GM12864 (cell line): ENCODE results near the gene CRTC1.

Experiments
- DNase-seq: peaks from one replicate; pipeline ENCODE4 v3.0.0-alpha.2; 2011; ENCODE audit warnings: low read depth
- H3K4me3 ChIP-seq: 2 replicates; pipeline ENCODE4 v1.5.1; 2011; ENCODE audit warnings: mild to moderate bottlenecking, low read depth, low read length, control low read depth
- TF ChIP-seq, protein P1 (sequence below): IDR thresholded peaks from 2 replicates; pipeline ENCODE4 v1.5.1; 2011; ENCODE audit warnings: low read depth, mild to moderate bottlenecking, moderate library complexity, low read length, control low read depth, inconsistent platforms; ENCODE audit errors: missing control alignments

Gene CRTC1

GRCh38 chr19:18799389-18799970 lies 116.0 kb downstream of the CRTC1 start:
- DNase-seq: no peak
- TF ChIP-seq, protein P1, sequence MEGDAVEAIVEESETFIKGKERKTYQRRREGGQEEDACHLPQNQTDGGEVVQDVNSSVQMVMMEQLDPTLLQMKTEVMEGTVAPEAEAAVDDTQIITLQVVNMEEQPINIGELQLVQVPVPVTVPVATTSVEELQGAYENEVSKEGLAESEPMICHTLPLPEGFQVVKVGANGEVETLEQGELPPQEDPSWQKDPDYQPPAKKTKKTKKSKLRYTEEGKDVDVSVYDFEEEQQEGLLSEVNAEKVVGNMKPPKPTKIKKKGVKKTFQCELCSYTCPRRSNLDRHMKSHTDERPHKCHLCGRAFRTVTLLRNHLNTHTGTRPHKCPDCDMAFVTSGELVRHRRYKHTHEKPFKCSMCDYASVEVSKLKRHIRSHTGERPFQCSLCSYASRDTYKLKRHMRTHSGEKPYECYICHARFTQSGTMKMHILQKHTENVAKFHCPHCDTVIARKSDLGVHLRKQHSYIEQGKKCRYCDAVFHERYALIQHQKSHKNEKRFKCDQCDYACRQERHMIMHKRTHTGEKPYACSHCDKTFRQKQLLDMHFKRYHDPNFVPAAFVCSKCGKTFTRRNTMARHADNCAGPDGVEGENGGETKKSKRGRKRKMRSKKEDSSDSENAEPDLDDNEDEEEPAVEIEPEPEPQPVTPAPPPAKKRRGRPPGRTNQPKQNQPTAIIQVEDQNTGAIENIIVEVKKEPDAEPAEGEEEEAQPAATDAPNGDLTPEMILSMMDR: no peak
- H3K4me3 ChIP-seq: no peak overlapping the region

- H3K4me3 ChIP-seq: no peak overlapping the region
- DNase-seq: no peak
- TF ChIP-seq, protein P1: no peak
Observed at GRCh38 chr19:18800079-18800478, 116.6 kb downstream of the CRTC1 start.

DNA sequence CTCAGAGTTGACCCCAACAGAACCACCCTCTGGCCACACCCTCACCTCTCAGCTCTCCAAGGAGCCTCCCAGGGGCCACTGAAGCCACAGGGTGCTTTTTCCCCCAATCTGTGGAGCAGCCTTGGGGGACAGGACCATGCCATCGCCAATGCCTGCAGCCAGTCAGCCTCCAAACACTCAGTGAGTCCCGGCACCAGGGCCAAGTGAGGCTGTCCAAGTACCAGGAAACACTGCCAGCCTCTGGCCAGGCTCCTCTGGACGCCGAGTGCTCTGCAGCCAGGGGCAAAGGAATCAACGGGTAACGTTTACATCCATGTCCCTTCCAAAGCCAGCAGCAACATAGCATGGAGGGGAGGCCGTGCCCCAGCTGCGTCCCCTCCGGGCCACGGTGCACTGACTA lies 117.2 kb downstream of the CRTC1 start:
- DNase-seq: no peak
- no peak overlapping the region for H3K4me3 ChIP-seq
- TF ChIP-seq, protein P1: no peak

- TF ChIP-seq, protein P1: no peak
- no peak for DNase-seq
- H3K4me3 ChIP-seq: no peak overlapping the region
Observed at GRCh38 chr19:18802354-18802753, 118.9 kb downstream of the CRTC1 start.

DNA sequence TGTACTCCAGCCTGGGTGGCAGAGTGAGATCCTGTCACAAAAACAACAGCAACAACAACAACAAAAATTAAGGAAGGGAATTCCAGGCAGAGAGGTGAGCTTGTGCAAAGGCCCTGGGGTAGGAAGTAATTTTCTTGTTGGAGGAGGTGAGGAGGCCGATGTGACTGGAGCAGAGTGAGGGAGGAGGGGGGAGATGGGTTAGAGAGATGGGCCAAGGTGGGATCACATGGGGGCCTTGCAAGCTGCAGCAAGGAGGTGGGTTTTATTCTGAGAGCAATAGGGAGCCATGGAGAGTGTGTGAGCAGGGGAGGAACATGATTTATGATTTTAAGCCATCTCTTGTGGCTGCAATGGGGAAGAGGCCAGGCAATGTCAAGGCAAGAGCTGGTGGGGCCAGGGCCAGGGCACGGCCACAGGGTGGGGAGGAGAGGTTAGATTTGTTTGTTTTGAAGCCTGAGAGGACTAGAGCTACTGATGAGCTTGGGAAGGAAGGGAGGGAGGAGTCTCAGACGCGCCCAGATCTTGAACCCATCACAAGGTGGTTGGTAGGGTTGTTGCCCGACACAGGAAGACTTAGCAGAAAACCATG lies 120.2 kb downstream of the CRTC1 start:
- TF ChIP-seq, protein P1: no peak
- H3K4me3 ChIP-seq: no peak overlapping the region
- no peak for DNase-seq

DNA sequence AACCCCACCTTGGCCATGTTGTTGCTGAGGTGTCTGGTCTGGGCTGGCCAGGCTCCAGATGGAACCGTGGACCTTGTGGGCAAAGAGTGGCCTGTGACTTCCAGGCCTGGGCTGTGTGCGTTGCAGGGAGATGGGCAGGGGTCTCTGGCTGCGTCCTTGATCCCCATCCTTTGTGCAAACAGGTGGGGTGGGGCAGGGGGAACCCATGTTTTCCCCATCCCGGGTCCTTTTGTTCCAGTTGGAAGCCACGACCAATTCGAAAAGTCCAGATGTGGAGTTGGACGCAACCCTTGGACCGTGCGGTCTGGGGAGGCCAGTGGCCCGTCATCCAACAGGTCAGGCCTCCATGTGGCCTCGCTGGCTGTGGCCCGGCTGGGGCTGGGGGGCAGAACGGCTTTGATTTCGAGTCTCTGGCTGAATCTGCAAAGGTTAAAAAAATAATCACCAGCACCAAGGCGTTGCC lies 120.7 kb downstream of the CRTC1 start:
- DNase-seq: no peak
- TF ChIP-seq, protein P1: no peak
- no peak overlapping the region for H3K4me3 ChIP-seq

DNA sequence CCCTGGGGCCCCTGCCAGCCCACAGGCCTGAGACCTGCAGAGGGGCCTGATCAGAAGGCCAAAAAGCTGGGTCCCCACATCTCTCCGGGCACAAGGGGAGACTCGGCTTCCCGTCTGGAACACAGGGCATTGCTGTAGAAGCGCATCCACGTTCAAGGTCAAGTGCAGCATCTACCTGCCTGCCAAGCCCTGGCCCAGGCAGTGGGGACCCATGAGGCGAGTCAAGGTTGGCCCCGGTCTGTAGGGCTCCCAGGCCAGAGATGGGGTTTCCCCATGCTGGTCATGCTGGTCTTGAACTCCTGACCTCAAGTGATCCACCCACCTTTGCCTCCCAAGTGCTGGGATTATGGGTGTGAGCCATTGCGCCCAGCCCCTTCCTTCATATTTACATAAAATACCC lies 121.2 kb downstream of the CRTC1 start:
- no peak for DNase-seq
- H3K4me3 ChIP-seq: no peak overlapping the region
- TF ChIP-seq, protein P1: no peak
